ENCODE results near the gene BGLAP. TPM values are rescaled to one million over a fixed set of nuclear protein-coding genes. Genes with fewer than 3 reads are reported as not detected.
A peak's percentile ranks its signal among the peaks of the same experiment; 100 is the strongest.

BGLAP gene
- total RNA-seq, result 1 to 10 TPM; 3.3 to 4.8 TPM

- POLR2A ChIA-PET, result no interaction called here
- H3K27ac Mint-ChIP-seq, result peak within 1 kb of the TSS; percentile 25
- H3K9me3 Mint-ChIP-seq, result no peaks in the 10 kb centered on the region
- no peak for DNase-seq
- ATAC-seq (ENCODE audit: low read depth), result no peak
- peaks cover 23% of the 10 kb centered on the region for H3K4me1 Mint-ChIP-seq
- H3K4me3 Mint-ChIP-seq, result no peak within 1 kb of the TSS
- peaks cover 15% of the 10 kb centered on the region for H3K36me3 Mint-ChIP-seq
- no peaks in the 10 kb centered on the region for H3K27me3 Mint-ChIP-seq
These were observed at the start of gene BGLAP for GRCh38 chr1:156241926-156242325. TSS of gene BGLAP (plus strand) at chr1:156242184. CDS start at chr1:156242232, 48 bp downstream.

- DNase-seq (no peak), ATAC-seq (ENCODE audit: low read depth) (no peak)
- POLR2A ChIA-PET, result interaction anchor here (0.8 to 2.6 kb wide), 14 partner anchors 11 to 90 kb away, joined by 3 to 45 read pairs (median 4); partner anchors contain the start of genes PMF1, SEMA4A and SMG5
- H3K27me3 Mint-ChIP-seq, result no peaks in the 10 kb centered on the region
- peaks cover 7% of the 10 kb centered on the region for H3K9me3 Mint-ChIP-seq
- peak overlapping the region; percentile 91 for H3K4me3 Mint-ChIP-seq
- H3K4me1 Mint-ChIP-seq, result peaks cover 36% of the 10 kb centered on the region
- H3K27ac Mint-ChIP-seq, result peak overlapping the region; percentile 86
- H3K36me3 Mint-ChIP-seq, result peaks cover 23% of the 10 kb centered on the region
These were observed 48.8 kb upstream of the BGLAP start for GRCh38 chr1:156193208-156193487.

- peaks cover 7% of the 10 kb centered on the region for H3K9me3 Mint-ChIP-seq
- ATAC-seq (ENCODE audit: low read depth) (peak; percentile 97), DNase-seq (peak; percentile 94)
- H3K27me3 Mint-ChIP-seq, result no peaks in the 10 kb centered on the region
- H3K27ac Mint-ChIP-seq, result peak within 1 kb of the TSS; percentile 86
- H3K4me1 Mint-ChIP-seq, result peaks cover 42% of the 10 kb centered on the region
- peak within 1 kb of the TSS; percentile 91 for H3K4me3 Mint-ChIP-seq
- POLR2A ChIA-PET, result interaction anchor here (0.5 to 2.6 kb wide), 19 partner anchors 11 to 89 kb away, joined by 3 to 45 read pairs (median 4); partner anchors contain the start of genes PMF1, SEMA4A and SMG5
- peaks cover 23% of the 10 kb centered on the region for H3K36me3 Mint-ChIP-seq
These were observed 48.3 kb upstream of the BGLAP start, which contains the start of gene SLC25A44 for GRCh38 chr1:156193488-156194299. TSS of gene SLC25A44 (plus strand) at chr1:156194104. CDS start at chr1:156199848, 5,744 bp downstream.

- POLR2A ChIA-PET, result interaction anchor here (0.8 to 2.6 kb wide), 16 partner anchors 19 to 89 kb away, joined by 3 to 45 read pairs (median 4); partner anchors contain the start of genes PMF1, SEMA4A and SMG5
- peak; percentile 2 for ATAC-seq (ENCODE audit: low read depth)
- Mint-ChIP-seq H3K4me3 (peak overlapping the region; percentile 91), H3K27ac (peak overlapping the region; percentile 86), H3K27me3 (no peaks in the 10 kb centered on the region), H3K36me3 (peaks cover 25% of the 10 kb centered on the region), H3K9me3 (peaks cover 3% of the 10 kb centered on the region), H3K4me1 (peaks cover 47% of the 10 kb centered on the region)
- no peak for DNase-seq
These were observed 47.7 kb upstream of the BGLAP start for GRCh38 chr1:156194300-156194652.

GRCh38 chr1:156195853-156196252 lies 46.1 kb upstream of the BGLAP start:
- DNase-seq, result peak; percentile 0
- POLR2A ChIA-PET, result interaction anchor here (0.5 to 3.5 kb wide), 3 partner anchors 14 to 178 kb away, joined by 3 to 16 read pairs (median 3); no protein-coding TSS in a partner anchor
- H3K36me3 Mint-ChIP-seq, result peaks cover 37% of the 10 kb centered on the region
- H3K27me3 Mint-ChIP-seq, result no peaks in the 10 kb centered on the region
- H3K9me3 Mint-ChIP-seq, result no peaks in the 10 kb centered on the region
- H3K4me1 Mint-ChIP-seq, result peaks cover 59% of the 10 kb centered on the region
- peak overlapping the region; percentile 57 for H3K27ac Mint-ChIP-seq
- no peak for ATAC-seq (ENCODE audit: low read depth)
- peak overlapping the region; percentile 91 for H3K4me3 Mint-ChIP-seq

GRCh38 chr1:156196445-156196844 lies 45.5 kb upstream of the BGLAP start:
- Mint-ChIP-seq H3K4me3 (peak overlapping the region; percentile 91), H3K27ac (peak overlapping the region; percentile 66), H3K36me3 (peaks cover 34% of the 10 kb centered on the region), H3K9me3 (no peaks in the 10 kb centered on the region), H3K27me3 (no peaks in the 10 kb centered on the region), H3K4me1 (peaks cover 59% of the 10 kb centered on the region)
- DNase-seq, result peak; percentile 21
- POLR2A ChIA-PET, result interaction anchor here (0.5 to 5.3 kb wide), 5 partner anchors 13 to 178 kb away, joined by 3 to 53 read pairs (median 6); partner anchors contain the start of gene PMF1
- ATAC-seq (ENCODE audit: low read depth), result no peak

GRCh38 chr1:156198831-156199349 lies 43.1 kb upstream of the BGLAP start:
- Mint-ChIP-seq H3K36me3 (peaks cover 32% of the 10 kb centered on the region), H3K4me3 (peak overlapping the region; percentile 65), H3K9me3 (no peaks in the 10 kb centered on the region), H3K27me3 (no peaks in the 10 kb centered on the region), H3K27ac (peak overlapping the region; percentile 92), H3K4me1 (peaks cover 49% of the 10 kb centered on the region)
- ATAC-seq (ENCODE audit: low read depth) (peak; percentile 65), DNase-seq (peak; percentile 37)
- POLR2A ChIA-PET, result interaction anchor here (1.0 to 5.3 kb wide), 6 partner anchors 11 to 51 kb away, joined by 3 to 53 read pairs (median 9); partner anchors contain the start of gene PMF1

GRCh38 chr1:156200044-156200443 lies 41.9 kb upstream of the BGLAP start:
- Mint-ChIP-seq H3K36me3 (peaks cover 27% of the 10 kb centered on the region), H3K4me3 (peak overlapping the region; percentile 23), H3K9me3 (no peaks in the 10 kb centered on the region), H3K27me3 (no peaks in the 10 kb centered on the region), H3K27ac (peak overlapping the region; percentile 92), H3K4me1 (peaks cover 44% of the 10 kb centered on the region)
- ATAC-seq (ENCODE audit: low read depth), result no peak
- POLR2A ChIA-PET, result interaction anchor here (0.5 to 5.3 kb wide), 4 partner anchors 11 to 361 kb away, joined by 3 to 53 read pairs (median 6); partner anchors contain the start of gene PMF1
- peak; percentile 17 for DNase-seq

- H3K27me3 Mint-ChIP-seq, result no peaks in the 10 kb centered on the region
- no peak overlapping the region for H3K27ac Mint-ChIP-seq
- H3K9me3 Mint-ChIP-seq, result no peaks in the 10 kb centered on the region
- POLR2A ChIA-PET, result interaction anchor here (1.3 to 1.5 kb wide), 2 partner anchors 10 to 21 kb away, joined by 3 to 5 read pairs; partner anchors contain the start of gene PMF1
- peaks cover 24% of the 10 kb centered on the region for H3K4me1 Mint-ChIP-seq
- peaks cover 23% of the 10 kb centered on the region for H3K36me3 Mint-ChIP-seq
- DNase-seq, result no peak
- no peak for ATAC-seq (ENCODE audit: low read depth)
- H3K4me3 Mint-ChIP-seq, result no peak overlapping the region
These were observed 38.7 kb upstream of the BGLAP start for GRCh38 chr1:156203331-156203730.

- ATAC-seq (ENCODE audit: low read depth) (no peak), DNase-seq (no peak)
- Mint-ChIP-seq H3K4me3 (no peak overlapping the region), H3K36me3 (peaks cover 28% of the 10 kb centered on the region), H3K4me1 (peaks cover 15% of the 10 kb centered on the region), H3K27ac (peak overlapping the region; percentile 32), H3K9me3 (no peaks in the 10 kb centered on the region), H3K27me3 (no peaks in the 10 kb centered on the region)
- POLR2A ChIA-PET, result interaction anchor here (1.0 kb wide), 1 partner anchor 8 kb away, joined by 4 read pairs; the partner anchor contains the start of gene PMF1
These were observed 37.3 kb upstream of the BGLAP start for GRCh38 chr1:156204686-156205085.

GRCh38 chr1:156211243-156211642 lies 30.7 kb upstream of the BGLAP start:
- H3K27ac Mint-ChIP-seq, result peak overlapping the region; percentile 98
- DNase-seq, result no peak
- POLR2A ChIA-PET, result interaction anchor here (0.6 to 3.7 kb wide), 4 partner anchors 8 to 27 kb away, joined by 3 to 16 read pairs (median 3); no protein-coding TSS in a partner anchor
- peaks cover 27% of the 10 kb centered on the region for H3K36me3 Mint-ChIP-seq
- no peak overlapping the region for H3K4me3 Mint-ChIP-seq
- no peaks in the 10 kb centered on the region for H3K27me3 Mint-ChIP-seq
- H3K4me1 Mint-ChIP-seq, result peaks cover 25% of the 10 kb centered on the region
- ATAC-seq (ENCODE audit: low read depth), result no peak
- H3K9me3 Mint-ChIP-seq, result no peaks in the 10 kb centered on the region

GRCh38 chr1:156212130-156212529 lies 29.9 kb upstream of the BGLAP start:
- no peaks in the 10 kb centered on the region for H3K27me3 Mint-ChIP-seq
- POLR2A ChIA-PET, result interaction anchor here (0.6 to 3.5 kb wide), 15 partner anchors 9 to 305 kb away, joined by 3 to 55 read pairs (median 8); partner anchors contain the start of genes SEMA4A, SLC25A44 and SMG5
- H3K9me3 Mint-ChIP-seq, result no peaks in the 10 kb centered on the region
- no peak for DNase-seq
- peak overlapping the region; percentile 98 for H3K27ac Mint-ChIP-seq
- H3K4me1 Mint-ChIP-seq, result peaks cover 25% of the 10 kb centered on the region
- no peak for ATAC-seq (ENCODE audit: low read depth)
- peaks cover 27% of the 10 kb centered on the region for H3K36me3 Mint-ChIP-seq
- H3K4me3 Mint-ChIP-seq, result peak overlapping the region; percentile 96

All from activated naive CD8-positive, alpha-beta T cell treated with anti-CD3 and anti-CD28 coated beads, Interleukin-2, amount 10 ng/mL, durations not matched to agents 7 days and 5 days (primary cell).